Breast epithelium (tissue), 3 donors: Measurements from ENCODE around the gene FTMT.

Experiments used
- CTCF ChIP-seq, 3 donors: fragments of 450-650 bp; IDR thresholded peaks; one replicate each; pipeline ENCODE4 v1.5.1; 2016 to 2017; ENCODE audit warnings: antibody characterized with exemption in 3 of 3, mild to moderate bottlenecking in 3 of 3, moderate library complexity in 3 of 3
- POLR2AphosphoS5 ChIP-seq, 3 donors: sonication (generic); formaldehyde crosslinking; IDR thresholded peaks; one replicate each; pipeline ENCODE4 v1.6.1; 2017; ENCODE audit warnings: antibody characterized with exemption in 3 of 3

- TF ChIP-seq CTCF (IDR thresholded peaks at IDR 0.05), result no peak
- TF ChIP-seq POLR2AphosphoS5 (IDR thresholded peaks at IDR 0.05), result no peak
Observed at GRCh38 chr5:121870489-121870888, 18.8 kb downstream of the FTMT start.
